Activated CD8-positive, alpha-beta T cell treated with anti-CD3 and anti-CD28 coated beads for 36 hours (primary cell): ENCODE results near the gene UCP2. TPM values are rescaled to one million over a fixed set of nuclear protein-coding genes. Genes with fewer than 3 reads are reported as not detected.

Source experiments
- ATAC-seq: fragments of 200-7000 bp; cut with Tn5 transposase; one replicate; pipeline ENCODE4 v1.10.0; 2021; ENCODE audit warnings: mild to moderate bottlenecking, moderate library complexity
- CTCF ChIA-PET: fragments of 350-600 bp; sonication (Branson Sonifier 250); formaldehyde crosslinking; loops from one replicate; lab custom pipeline; 2021; ENCODE audit warnings: antibody characterized with exemption; lab: Charles Lee
- POLR2A ChIA-PET: fragments of 350-600 bp; sonication (Branson Sonifier 250); formaldehyde crosslinking; loops from one replicate; lab custom pipeline; 2021; ENCODE audit warnings: antibody characterized with exemption; lab: Charles Lee
- DNase-seq: peaks from one replicate; pipeline ENCODE4 v3.0.0-alpha.2; 2020
- H3K27ac Mint-ChIP-seq: one replicate; pipeline ENCODE4 v1.8.0; 2021; ENCODE audit warnings: mild to moderate bottlenecking, mixed read lengths
- H3K27me3 Mint-ChIP-seq: one replicate; pipeline ENCODE4 v1.8.0; 2021; ENCODE audit warnings: mixed read lengths
- H3K36me3 Mint-ChIP-seq: one replicate; pipeline ENCODE4 v1.8.0; 2021; ENCODE audit warnings: low read depth, mixed read lengths
- H3K4me1 Mint-ChIP-seq: one replicate; pipeline ENCODE4 v1.8.0; 2021; ENCODE audit warnings: low read depth, mixed read lengths
- H3K4me3 Mint-ChIP-seq: one replicate; pipeline ENCODE4 v1.8.0; 2021; ENCODE audit warnings: mild to moderate bottlenecking, moderate library complexity, mixed read lengths
- H3K9me3 Mint-ChIP-seq: one replicate; pipeline ENCODE4 v1.8.0; 2021; ENCODE audit warnings: mixed read lengths
- CTCF ChIP-seq: fragments of 200-600 bp; IDR thresholded peaks from one replicate; pipeline ENCODE4 v1.8.0; 2022; ENCODE audit warnings: antibody characterized with exemption, mild to moderate bottlenecking
- intact Hi-C: fragments of 100-400 bp; cut with micrococcal nuclease; formaldehyde crosslinking; loops from one replicate; pipeline ENCODE4 v1.10.0; 2022
- total RNA-seq, 2 experiments: library from RNA; stranded (reverse); gene quantifications; one replicate each; pipeline ENCODE4 v1.2.3, GENCODE V29; 2021

The UCP2 gene
- total RNA-seq, 2 experiments from 2014 or later: 244 to 252 TPM

- TF ChIP-seq CTCF: no peak
- DNase-seq (no peak), ATAC-seq (no peak)
- intact Hi-C loops: no loop called here
- POLR2A ChIA-PET: no interaction called here
- Mint-ChIP-seq H3K27me3 (no peaks in the 10 kb centered on the region), H3K27ac (no peak overlapping the region), H3K9me3 (no peaks in the 10 kb centered on the region), H3K4me3 (no peak overlapping the region), H3K36me3 (no peaks in the 10 kb centered on the region), H3K4me1 (no peaks in the 10 kb centered on the region)
- CTCF ChIA-PET: interaction anchor here (1.0 to 1.7 kb wide), 2 partner anchors 9 to 90 kb away, joined by 3 to 4 read pairs; no protein-coding TSS in a partner anchor
These were observed 25.6 kb downstream of the UCP2 start for GRCh38 chr11:73956876-73957653.

- Mint-ChIP-seq H3K4me3 (no peak overlapping the region), H3K9me3 (no peaks in the 10 kb centered on the region), H3K27ac (no peak overlapping the region), H3K36me3 (no peaks in the 10 kb centered on the region), H3K27me3 (no peaks in the 10 kb centered on the region), H3K4me1 (no peaks in the 10 kb centered on the region)
- ATAC-seq (no peak), DNase-seq (no peak)
- intact Hi-C loops: no loop called here
- ChIA-PET POLR2A (no interaction called here), CTCF (interaction anchor here (1.1 kb wide), 1 partner anchor 13 kb away, joined by 3 read pairs; no protein-coding TSS in a partner anchor)
- no peak for TF ChIP-seq CTCF
These were observed 30.8 kb downstream of the UCP2 start for GRCh38 chr11:73951797-73952196.

- no peak for TF ChIP-seq CTCF
- intact Hi-C loops: no loop called here
- ATAC-seq (peak; percentile 74), DNase-seq (peak; percentile 51)
- Mint-ChIP-seq H3K27ac (no peak within 1 kb of the TSS), H3K9me3 (no peaks in the 10 kb centered on the region), H3K27me3 (no peaks in the 10 kb centered on the region), H3K4me3 (no peak within 1 kb of the TSS), H3K4me1 (no peaks in the 10 kb centered on the region), H3K36me3 (no peaks in the 10 kb centered on the region)
- ChIA-PET CTCF (interaction anchor here (0.7 to 1.6 kb wide), 3 partner anchors 14 to 683 kb away, joined by 3 to 4 read pairs (median 3); no protein-coding TSS in a partner anchor), POLR2A (interaction anchor here (0.7 kb wide), 1 partner anchor 223 kb away, joined by 4 read pairs; no protein-coding TSS in a partner anchor)
These were observed 31.6 kb downstream of the UCP2 start, which contains the start of gene DNAJB13 for GRCh38 chr11:73950869-73951710. TSS of gene DNAJB13 (plus strand) at chr11:73951026. CDS start at chr11:73951070, 44 bp downstream.

GRCh38 chr11:73949912-73950311 lies 32.7 kb downstream of the UCP2 start:
- TF ChIP-seq CTCF: no peak
- intact Hi-C loops: no loop called here

More at GRCh38 chr11:73949912-73950311, 32.7 kb downstream of the UCP2 start:
- DNase-seq (no peak), ATAC-seq (no peak)
- Mint-ChIP-seq H3K27ac (no peak overlapping the region), H3K9me3 (no peaks in the 10 kb centered on the region), H3K4me1 (no peaks in the 10 kb centered on the region), H3K4me3 (no peak overlapping the region), H3K36me3 (no peaks in the 10 kb centered on the region), H3K27me3 (no peaks in the 10 kb centered on the region)
- ChIA-PET CTCF (interaction anchor here (1.6 kb wide), 1 partner anchor 306 kb away, joined by 4 read pairs; no protein-coding TSS in a partner anchor), POLR2A (interaction anchor here (0.6 to 1.0 kb wide), 2 partner anchors 30 to 168 kb away, joined by 3 read pairs; no protein-coding TSS in a partner anchor)
